NOMO-1 treated with dmso at 0.1 percent for 144 hours (cell line): Measurements from ENCODE around the gene ARHGEF10L.

Experiments
- DNase-seq: peaks from one replicate; lab custom pipeline; 2025; ENCODE audit not compliant: unreplicated experiment; lab: John Stamatoyannopoulos, UW

The ARHGEF10L gene

DNA sequence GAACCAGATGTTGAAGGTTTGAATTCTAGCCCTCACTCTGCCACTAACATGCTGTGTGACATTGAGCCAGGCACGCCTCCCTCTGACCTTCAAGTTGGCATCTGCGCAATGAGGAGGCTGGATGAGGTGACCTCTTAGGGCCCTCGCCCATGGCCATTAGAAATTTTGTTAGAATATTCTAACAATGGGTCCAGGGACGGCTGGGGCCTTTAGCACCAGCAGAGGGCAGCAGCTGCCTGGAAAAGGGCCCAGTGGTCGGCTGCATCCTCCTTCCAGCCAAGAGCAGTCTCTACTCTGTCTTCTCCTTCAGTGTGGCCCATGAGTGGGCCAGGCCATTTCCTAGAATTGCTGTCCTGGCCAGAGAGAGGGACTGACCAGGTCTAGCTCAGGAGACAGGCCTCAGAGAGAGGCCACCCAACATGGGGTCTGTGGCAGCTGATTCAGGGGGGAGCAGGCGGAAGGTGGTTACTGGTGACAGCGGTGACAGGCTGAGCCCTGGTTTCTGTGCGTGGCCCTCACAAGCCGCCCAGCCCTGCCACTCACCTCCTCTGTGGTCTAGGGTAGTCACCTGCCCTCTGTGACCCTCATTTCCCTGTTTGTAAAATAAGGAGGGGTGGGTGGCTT is 114.3 kb downstream of the ARHGEF10L start:
- no peak for DNase-seq

DNA sequence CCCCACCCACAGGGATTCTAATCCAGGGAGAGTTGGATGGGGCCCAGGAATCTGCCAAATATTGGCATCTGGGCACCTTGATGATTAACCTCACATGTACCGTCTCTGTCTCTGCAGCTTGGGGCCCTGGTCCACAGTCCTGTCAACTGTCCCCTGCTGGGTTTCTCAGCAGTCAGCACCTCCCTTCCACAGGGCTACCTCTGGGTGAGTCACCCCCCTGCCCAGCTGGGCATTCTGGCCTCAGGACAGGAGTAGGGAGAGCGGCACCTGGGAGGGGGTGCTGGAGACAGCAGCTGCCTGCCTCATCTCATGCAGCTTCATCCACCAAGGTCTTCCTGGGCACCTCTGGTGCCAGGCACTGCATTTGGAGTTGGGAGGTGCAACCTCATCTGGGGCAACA is 115.0 kb downstream of the ARHGEF10L start:
- DNase-seq: no peak

DNA sequence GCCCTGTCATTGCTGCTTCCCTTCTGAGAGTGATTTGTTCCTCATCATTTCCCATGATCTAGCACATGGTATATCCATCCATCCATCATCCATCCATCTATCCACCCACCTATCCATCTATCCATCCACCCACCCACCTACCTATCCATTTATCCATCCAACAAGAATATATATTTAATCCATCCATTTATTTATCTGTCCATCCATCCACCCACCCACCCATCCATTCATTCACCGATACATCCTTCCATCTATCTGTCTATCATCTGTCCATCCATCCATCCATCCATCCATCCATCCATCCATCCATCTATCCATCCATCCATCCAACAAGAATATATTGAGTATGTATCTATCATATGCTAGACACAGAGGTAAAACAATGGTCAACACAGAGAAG is 115.7 kb downstream of the ARHGEF10L start:
- no peak for DNase-seq

DNA sequence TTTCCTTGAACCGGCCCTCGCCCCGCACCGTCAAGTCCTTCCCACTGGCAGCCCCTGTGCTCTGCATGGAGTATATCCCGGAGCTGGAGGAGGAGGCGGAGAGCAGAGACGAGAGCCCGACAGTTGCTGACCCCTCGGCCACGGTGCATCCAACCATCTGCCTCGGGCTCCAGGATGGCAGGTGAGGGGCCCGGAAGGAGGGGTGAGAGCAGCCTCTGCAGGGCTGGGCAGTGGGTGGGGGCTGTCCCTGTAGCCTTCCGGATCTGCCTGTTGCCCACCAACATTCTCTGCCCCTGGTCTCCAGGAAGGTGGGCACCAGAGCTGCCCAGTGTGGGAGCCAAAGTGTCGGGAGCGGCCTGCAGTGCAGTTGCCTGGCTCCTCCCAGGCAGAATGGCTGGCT is 116.4 kb downstream of the ARHGEF10L start:
- DNase-seq: no peak

DNA sequence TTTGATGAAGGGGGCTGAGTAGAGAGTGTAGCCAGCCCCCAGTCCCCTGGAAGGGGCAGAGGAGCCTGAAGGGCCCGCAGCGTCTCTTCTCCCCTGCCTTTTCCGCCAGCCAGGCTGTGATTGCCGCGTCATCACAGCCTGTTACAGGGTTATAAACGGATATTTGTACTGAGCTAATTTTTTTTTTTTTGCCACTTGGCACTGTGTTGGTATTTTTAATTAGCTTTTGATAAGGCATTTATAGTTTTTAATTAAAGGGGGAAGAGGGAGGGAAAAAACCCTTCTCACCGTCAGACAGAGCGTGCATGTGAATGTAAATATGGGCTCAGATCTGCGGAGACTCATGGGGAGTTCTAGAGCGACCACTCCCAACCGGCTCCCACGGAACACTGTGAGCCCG is 117.9 kb downstream of the ARHGEF10L start:
- no peak for DNase-seq

DNA sequence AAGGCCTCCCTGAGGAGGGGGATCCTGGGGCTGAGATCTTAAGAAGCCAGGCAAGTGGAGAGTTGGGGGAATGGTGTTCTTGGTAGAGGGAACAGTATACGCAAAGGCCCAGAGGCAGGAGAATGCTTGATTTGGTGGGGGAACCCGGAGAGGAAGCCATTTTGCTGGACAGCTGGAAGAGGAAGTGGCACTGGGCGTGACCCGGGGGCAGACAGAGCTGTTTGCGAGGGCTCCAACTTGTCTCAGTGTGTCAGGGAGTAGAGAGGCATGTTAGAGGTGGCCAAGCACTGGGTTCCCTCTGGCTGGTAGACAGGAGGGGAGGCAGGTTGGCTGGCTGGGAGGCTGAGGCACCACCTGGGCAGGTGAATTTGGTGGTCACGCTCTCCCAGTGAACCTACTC is 119.3 kb downstream of the ARHGEF10L start:
- DNase-seq: no peak

DNA sequence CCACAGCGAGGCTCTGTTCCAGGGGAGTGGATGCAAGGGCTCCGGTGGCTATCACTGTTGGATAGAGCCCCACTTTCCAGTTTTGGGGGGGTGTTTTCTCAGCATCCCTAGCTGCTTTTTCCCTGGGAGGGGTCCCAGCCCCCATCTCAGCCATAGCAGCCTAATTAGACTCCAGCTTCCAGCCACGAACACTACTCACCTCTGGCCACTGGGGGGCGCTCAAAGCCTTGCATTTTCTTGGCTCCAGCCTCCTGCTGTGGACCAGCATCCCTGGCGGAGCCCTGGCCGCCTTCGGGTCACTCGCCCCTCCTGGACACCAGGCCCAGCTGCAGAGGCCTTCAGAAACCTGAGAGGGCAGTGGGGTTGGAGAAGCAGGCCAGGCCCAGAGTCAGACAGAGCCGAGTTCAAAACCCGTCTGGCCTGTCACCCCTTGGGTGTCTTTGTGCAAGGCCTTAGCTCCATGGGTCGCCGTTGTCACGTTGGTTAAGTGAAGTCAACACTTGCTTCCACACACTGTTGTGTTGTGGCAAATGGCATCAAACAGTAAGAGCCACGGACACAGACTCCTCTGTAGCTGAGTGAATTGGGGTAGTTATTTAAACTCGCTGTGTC is 122.2 kb downstream of the ARHGEF10L start:
- DNase-seq: no peak

DNA sequence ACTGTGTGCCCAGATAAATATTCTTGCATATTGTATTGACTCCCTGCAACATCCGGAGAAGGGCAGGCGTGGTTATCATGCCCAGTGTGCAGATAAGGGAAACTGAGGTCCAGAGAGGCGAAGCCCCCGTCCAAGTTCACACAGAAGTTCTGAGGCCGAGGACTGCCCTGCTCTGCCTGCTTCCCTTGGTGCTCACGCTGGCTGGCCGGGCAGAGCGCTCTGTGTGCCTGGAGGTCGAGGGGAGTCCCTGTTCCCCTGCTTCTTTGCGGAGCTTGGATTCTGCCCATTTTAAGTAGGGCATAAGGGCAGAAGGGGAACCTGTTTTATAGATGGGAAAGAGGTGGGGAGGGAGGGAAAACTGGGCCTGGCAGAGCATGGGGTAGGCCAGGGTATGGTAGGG is 122.8 kb downstream of the ARHGEF10L start:
- DNase-seq: no peak

DNA sequence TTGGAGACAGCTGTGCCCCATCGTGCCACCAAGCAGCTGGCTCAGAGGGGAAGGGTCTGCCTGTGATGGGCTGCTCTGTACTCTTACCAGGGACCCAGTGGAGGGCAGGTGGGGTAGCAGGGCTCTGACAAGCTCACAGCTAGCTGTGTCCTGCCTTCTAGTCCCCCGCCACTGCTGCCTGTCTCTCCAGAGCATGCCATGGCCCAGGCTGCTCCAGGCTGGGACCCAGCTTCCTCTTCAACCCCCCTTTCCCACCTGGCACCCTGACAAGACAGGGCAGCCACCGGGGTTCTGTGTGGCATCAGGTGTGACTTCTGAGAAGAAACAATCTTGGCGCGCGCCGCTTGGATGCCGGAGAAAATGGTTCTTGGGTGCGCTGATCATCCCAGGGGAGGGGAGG is 123.3 kb downstream of the ARHGEF10L start:
- no peak for DNase-seq

DNA sequence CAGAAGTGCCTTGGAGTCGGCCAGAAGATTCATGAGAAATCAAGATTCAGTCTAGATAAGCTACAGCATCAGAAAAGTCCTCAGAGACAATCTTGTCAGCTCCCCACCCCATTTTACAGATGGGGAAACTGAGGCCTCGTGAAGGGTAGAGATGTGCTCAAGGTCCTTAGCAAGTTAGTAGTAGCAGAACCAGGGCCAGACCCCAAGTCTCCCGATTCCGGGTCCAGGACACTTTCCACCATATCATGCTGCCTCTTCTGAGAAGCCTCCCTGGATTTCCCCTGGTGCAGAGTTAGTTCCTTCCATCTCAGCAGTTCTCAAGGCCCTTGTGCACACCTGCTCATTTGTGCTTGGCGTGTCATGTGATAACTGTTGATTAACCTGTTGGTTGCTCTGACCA is 124.1 kb downstream of the ARHGEF10L start:
- no peak for DNase-seq

DNA sequence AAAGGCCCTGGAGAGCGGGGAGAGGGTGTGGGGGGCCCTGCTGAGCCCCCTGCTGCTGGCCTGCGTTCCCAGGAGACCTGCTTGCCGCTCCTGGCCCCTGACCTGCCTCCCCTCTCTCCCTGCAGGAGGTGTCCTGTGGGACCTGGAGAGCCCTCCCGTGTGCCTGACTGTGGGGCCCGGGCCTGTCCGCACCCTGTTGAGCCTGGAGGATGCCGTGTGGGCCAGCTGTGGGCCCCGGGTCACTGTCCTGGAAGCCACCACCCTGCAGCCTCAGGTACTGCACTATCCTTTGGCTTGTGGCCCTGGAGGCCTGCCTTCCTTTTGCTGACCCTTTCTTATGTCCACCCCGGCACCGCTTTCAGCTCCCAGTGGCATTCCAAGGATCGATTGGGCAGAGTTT is 124.8 kb downstream of the ARHGEF10L start:
- DNase-seq: no peak

DNA sequence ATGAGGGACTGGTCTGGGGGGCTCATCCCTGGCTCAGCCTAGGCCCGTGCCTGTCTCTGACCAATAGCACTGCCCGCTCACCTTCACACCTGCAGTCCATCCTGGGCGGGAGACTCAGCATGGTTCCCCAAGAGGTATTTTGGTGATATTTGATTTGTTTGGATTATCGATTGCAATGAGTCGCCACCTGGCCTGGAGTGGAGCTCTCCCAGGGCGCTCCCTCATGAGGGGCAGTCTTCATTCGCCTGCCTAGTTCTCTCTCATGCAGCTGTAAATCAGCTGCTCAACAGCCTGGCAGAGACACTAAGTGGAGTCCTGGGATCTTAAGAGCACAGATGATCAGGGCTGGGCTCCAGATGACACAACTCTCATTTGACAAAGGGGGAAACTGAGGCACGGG is 125.6 kb downstream of the ARHGEF10L start:
- DNase-seq: no peak

DNA sequence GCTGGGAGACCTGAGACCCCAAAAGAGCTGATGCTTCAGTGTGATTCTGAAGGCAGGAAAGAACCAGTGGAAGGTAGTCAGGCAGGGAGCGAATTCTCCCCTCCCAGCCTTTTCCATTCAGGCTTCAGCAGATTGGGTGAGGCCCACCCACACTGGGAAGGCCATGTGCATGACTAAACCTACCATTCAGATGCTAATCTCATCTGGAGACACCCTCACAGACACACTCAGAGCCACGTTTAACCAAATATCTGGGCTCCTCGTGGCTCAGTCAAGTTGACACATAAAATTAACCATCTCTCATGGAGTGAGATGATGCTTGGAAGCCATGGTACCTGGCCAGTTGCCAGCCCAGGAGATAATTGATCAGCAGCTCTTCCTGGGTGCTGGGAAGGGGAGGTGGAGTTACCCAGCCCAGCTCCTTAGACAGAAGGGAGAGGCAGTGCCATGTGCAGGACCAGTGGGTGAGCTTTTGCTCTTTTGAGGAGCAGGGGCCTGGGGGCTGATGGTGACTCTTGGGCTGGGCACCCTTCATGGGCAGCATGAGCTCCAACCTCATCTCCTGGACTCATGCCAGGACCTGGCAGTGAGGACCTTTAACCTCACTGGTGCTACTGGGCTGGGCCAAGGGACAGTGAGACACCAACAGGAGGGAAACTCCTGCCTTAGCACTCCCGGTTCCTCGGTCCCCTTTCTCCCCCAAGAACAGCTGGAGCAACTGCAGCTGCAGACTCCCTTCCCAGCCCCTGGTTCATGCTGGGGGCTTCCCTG is 126.6 kb downstream of the ARHGEF10L start:
- no peak for DNase-seq

DNA sequence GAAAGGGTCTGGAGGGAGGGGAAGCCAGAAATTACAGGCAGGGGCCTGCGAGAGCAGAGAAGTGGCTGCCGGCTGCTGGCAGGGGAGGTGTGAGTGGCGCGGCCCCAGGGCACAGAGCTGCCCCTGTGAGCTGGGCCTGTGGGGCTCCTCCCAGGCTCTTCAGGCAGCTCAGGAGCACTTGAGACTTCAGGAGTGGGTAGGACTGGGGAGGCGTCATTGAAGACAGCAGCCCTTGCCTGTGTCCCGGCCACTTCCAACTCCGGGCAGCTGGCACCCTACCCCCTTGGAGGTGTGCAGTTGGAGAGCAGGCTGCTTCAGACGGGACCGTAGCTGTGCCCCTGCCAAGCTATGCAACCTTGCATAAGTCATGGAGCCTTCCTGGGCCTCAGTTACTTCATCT is 128.1 kb downstream of the ARHGEF10L start:
- DNase-seq: no peak

DNA sequence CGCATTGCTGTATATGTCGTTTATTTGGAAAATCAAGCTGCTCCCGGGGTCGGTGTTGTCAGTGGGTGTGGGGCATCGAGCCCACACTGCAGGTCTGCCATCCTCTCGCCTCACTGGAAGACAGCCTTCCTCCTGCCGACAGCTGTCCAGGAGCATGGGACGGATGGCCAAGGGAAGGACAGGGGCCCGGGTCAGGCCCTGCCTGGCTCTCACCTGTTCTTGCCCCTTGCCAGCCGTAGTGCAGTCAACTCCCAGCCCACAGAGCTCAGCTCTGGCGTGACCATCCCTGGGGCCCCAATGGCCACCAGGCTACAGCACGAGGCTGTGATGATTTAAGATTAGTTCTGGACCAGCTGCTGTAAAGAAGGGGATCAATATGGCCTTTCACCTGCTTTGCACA is 128.7 kb downstream of the ARHGEF10L start:
- DNase-seq: no peak

DNA sequence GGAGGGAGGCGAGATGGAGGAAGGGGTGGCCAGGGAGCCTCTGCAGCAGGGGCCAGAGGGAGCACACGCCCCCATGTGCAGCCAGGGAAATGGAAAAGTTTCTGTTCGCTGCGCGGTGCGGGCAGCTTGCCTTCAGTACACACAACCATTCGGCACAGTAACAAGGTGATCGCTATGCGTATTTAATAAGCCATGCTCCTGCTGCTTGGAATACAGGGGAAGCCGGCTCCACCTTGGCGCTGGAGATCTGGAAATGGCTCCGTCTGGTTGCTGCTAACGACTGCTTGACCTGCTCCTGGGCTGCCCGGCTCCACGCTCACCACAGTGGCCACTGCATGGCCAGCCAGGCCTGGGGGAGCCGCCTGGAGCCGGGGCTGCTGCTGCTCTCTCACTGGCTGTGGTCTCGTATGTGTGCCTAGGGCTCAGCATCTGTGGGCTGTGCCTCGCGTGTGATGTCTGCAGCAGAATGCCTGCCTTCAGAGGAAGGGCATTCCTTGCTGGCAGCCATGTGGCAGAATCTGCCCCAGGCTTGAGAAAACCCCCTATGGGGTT is 129.2 kb downstream of the ARHGEF10L start:
- DNase-seq: no peak

DNA sequence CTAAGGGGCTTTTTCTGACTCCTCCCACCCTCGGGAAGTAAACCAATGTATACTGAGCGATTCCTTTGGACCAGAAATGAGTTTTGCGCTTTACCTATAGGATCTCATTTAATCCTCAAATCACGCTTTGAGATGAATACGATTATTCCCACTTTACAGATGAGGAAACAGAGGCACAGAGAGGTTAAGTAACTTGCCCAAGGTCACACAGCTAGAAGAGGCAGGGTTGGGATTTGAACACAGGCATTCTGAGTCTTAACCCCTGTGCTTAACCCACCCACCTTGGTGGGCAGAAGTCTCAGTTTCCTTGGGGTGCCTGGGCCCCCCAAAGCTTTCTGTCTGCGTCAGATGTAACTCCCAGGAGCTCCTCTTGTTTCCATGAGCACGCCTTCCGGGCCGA is 129.8 kb downstream of the ARHGEF10L start:
- no peak for DNase-seq

DNA sequence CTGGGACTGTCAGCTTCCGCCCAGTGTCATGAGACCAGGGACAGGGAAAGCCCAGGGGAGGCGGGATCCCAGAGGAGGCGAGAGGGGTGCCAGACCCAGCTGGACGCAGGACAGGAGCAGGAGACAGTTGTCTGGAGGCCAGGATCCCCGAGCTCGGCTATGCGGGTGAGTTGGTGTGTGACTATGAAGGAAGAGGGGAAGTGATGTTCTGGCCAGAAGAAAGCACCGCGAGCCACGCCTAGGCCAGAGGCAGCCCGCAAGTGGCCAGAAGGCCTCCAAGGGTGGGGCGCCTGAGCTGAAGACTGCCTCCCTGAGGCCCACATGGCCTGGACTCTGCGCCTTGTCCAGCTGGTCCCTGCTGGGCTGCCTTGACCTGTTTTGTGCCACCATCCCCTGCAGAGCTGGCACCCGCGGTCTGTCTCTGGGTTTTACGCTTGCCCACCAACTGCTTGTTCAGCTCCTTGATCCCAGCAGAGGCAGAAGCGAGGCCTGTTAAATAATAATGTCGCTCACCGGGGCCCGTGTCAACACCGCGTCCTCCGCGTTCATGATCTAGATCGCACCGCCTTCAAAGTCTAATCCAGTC is 130.5 kb downstream of the ARHGEF10L start:
- no peak for DNase-seq

DNA sequence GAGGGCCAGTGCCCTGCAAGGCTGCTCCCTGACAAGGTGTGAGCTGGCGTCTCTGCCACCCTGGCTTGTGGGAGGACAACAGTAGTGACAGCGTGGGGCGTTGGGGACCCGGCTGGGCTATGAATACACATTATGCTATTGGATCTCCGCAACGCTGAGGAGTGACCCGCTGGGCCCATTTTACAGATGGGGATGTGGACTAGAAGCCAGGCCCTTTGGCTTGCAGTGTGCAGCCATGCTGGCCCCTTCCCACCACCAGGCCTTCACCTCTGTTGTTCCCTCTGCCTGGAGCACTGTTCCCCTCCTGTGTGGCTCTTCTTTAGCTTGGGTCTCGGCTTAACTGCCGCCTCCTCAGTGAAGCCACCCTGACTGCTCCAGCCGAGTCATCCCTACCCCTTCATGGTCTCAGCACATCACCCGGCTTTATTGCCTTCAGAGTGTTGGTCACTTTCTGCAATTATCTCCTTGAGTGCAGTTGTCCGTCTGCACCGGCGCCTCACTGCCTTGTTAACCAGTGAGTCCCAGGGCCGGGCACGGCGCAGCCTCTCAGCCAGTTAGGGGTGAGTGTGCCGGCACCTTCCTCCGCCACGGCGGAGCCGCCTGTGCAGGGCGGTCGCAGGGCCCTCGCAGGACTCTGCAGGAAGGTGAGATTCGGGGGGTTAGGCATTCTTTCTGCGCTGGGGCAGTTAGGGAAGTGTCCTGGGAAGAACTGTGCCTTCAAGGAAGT is 131.3 kb downstream of the ARHGEF10L start:
- no peak for DNase-seq

DNA sequence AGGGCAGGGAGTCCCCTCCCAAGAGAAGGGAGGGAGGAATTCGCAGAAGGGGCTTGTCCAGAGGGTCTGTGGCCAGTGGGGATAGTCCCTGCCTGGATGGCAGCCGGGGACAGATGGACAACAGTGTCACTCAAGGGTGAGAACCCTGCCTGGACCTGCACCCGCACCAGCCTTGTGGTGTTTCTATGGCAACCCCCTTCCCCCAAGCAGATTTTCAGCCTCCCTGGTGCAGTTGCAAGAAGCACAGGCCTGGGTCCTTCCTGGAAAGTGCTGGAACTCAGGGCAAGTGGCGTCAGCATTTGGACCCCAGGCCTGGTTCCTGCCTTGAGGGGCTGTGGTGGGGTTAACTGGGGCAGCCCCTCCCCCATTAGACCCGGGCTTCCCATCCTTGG is 131.8 kb downstream of the ARHGEF10L start:
- no peak for DNase-seq

DNA sequence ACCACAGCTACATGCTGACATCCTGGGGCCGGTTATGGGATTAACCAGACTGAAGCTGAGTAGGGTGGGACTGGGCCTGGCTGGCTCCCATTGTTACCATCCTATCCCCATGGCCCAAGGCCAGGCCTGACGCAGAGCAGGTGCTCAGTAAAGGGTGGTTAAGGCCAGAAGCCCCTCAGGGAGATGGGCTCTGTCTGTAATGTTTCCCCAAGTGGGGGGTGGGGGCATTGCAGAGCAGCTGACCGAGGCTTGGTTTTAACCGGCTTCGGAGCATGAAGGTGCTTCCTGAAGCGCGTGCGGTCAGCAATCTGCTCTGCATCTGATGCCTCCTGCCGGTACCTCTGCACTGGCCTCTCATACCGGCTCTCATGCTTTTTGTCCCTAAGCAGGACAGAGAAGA is 132.2 kb downstream of the ARHGEF10L start:
- no peak for DNase-seq
